Body of pancreas (tissue), 4 donors: ENCODE data around the gene TMEM220.

ENCODE experiments used
- POLR2A ChIP-seq, 3 donors: fragments of 450-650 bp; IDR thresholded peaks; one replicate each; pipeline ENCODE4 v1.6.1; 2016; ENCODE audit warnings: antibody characterized with exemption in 3 of 3, mild to moderate bottlenecking in 2 of 3
- TF ChIP-seq, protein P1 (sequence below), 7 experiments: fragments of 450-650 bp in 4 of 7; fragments of 200-600 bp in 3 of 7; sonication (generic) in 3 of 7; IDR thresholded peaks; one replicate each; pipeline ENCODE4 v1.5.1; 2016 to 2019; ENCODE audit warnings: antibody characterized with exemption in 7 of 7

DNA sequence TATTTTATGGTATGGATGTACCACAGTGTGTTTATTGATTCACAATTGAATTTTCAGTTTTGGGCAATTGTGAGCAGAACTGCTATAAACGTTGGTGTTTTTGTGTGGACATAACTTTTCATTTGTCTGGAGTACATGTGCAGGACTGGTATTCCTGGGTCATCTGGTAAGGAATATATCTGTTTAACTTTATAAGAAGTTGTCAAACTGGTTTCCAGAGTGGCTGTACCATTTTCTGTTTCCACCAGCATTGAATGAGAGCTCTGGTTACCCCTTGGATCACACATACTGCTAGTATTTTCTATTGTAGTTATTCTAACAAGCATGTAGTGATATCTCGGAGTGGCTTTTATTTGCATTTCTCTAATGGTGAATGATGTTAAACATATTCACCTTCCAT lies 49.8 kb upstream of the TMEM220 start:
- TF ChIP-seq, protein P1, sequence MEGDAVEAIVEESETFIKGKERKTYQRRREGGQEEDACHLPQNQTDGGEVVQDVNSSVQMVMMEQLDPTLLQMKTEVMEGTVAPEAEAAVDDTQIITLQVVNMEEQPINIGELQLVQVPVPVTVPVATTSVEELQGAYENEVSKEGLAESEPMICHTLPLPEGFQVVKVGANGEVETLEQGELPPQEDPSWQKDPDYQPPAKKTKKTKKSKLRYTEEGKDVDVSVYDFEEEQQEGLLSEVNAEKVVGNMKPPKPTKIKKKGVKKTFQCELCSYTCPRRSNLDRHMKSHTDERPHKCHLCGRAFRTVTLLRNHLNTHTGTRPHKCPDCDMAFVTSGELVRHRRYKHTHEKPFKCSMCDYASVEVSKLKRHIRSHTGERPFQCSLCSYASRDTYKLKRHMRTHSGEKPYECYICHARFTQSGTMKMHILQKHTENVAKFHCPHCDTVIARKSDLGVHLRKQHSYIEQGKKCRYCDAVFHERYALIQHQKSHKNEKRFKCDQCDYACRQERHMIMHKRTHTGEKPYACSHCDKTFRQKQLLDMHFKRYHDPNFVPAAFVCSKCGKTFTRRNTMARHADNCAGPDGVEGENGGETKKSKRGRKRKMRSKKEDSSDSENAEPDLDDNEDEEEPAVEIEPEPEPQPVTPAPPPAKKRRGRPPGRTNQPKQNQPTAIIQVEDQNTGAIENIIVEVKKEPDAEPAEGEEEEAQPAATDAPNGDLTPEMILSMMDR (IDR thresholded peaks at IDR 0.05), result no peak
- TF ChIP-seq POLR2A (IDR thresholded peaks at IDR 0.05), result no peak
